GM18526 (cell line): ENCODE results near the gene TENM4.

Experiments used
- POLR2A ChIP-seq: IDR thresholded peaks from 3 replicates; pipeline ENCODE4 v1.6.1; 2011; ENCODE audit not compliant: insufficient read length; ENCODE audit errors: extremely low read depth

TENM4 gene

DNA sequence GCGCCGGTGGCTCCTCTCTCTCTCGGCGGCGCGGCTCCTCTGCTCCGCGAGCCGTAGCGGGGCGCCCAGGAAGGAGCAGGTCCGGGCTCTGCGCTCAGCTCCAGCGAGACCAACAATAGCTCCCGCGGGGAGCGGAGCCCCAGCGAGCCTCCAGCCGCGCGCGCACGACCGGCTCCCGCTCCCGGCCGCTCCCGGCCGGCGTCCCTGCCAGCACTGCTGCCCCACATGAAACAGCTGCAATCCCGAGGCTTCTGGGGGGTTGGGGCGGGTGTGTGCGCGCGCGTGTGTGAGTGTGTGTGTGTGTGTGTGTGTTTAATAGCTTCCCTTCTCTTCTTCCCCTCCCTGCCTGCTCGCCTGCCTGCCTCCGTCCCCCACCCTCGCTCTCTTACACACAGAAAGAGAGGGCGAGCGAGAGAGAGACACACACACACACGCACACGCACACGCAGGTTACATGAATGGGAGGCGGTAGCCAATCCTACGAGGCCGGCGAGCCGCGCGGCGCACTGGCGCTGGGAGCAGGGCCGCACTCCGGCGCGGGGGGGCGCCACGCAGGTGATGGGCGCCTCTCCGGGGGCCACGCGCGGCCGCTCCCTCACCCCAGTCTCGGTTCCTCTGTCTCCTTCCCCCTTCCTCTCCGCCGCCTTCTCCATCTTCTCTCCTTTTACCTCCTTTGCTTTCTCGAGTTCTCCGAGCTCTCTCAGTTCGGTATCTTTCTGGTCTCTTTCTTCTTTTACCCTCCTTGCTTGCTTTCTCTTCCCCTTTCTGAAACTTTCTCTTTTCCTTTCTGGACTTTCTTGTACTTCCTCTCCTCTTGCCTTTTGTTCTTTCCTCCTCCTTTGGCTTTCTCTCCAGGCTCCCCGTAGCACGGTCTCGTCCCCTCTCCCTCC is at the start of gene TENM4:
TSS of gene TENM4 (minus strand) at position 460 of the 890 bp plus-strand sequence. CDS start 371,086 bp downstream, outside the sequence.
- no peak for TF ChIP-seq POLR2A

DNA sequence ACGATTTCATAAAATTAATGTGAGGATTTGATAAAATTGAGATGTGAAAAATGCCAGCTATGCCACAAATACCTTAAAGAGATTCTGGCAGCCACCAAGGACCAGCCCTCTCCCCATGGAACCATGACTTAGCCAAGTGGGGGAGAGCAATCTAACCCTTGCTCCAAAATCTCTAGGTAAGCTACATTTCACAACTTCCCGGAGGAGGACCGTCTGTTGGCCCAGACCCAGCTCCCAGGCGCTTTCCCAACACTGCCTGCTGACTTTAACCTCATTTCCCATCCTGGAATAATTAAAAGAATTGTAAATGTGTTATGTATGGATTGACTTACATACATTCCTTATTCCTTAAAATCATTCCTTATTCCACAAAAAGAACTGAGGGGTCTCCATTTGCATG is 47.5 kb upstream of the TENM4 start:
- TF ChIP-seq POLR2A: no peak

DNA sequence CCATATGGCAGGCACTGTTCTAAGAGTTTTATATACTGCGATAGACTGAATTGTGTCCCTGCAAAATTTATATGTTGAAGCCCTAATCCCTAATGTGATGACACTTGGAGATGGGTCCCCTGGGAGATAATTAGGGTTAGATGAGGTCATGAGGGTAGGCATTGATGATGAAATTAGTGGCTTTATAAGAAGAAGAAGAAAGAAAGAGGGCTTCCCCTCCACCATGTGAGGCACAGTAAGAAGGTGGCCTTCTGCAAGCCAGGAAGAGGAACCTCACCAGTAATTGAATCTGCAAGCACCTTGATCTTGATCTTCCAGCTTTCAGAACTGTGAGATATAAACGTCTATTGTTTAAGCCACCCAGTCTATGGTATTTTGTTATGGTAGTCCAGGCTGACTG is 46.6 kb upstream of the TENM4 start:
- no peak for TF ChIP-seq POLR2A

DNA sequence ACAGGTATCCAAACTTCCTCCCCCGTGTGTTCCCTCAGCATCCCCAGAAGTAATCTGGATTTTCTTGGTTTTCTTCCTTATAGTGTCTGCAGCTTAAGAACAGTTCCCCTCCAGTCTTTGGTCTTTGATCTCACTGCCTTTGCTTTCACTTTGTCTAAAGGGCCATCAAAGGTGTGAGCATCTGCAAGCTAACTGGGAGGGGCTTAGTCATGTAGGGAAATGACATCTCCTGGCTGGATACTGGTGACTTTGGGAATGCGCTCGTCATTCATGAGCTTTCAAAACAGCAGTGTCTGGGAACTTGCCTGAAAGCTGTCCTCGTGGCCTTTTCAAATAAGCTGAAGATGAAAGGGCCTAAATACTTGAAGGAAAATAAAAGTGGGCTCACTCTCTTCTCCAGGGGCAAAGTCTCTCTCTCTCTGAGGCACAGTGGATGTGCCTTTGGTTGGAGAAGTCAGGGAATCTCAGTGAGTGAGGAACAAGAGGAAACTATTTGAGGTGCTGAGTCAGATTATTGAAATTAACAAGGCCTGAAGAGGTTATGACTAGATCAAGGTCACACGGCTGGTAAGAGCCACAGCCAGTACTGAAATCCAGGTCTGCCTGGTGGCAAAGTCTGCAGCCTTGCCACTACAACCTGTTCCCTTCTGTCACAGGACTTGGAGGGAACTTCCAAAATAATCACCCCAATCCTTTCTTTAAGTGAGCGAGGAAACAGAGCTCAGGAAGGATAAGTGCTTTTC is 45.6 kb upstream of the TENM4 start:
- no peak for TF ChIP-seq POLR2A

DNA sequence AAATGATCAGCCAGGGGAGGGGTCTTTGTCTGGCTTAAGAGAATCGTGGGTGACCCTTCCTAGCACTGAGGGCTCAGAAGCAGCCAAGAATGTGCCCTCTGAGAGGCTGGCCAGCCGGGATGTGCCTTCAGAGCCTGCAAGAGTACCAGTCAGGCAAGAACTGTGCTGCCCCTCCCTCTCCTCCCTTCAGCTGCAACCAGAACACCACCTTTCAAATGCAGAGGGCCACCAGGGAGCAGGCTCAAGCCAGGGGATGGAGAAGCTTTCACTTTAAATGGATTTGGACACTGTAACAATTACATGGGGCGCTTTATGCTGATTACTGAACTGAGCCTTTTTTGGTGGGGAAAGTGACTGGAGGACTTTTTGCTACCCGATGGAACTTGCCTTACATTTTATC is 44.9 kb upstream of the TENM4 start:
- no peak for TF ChIP-seq POLR2A

DNA sequence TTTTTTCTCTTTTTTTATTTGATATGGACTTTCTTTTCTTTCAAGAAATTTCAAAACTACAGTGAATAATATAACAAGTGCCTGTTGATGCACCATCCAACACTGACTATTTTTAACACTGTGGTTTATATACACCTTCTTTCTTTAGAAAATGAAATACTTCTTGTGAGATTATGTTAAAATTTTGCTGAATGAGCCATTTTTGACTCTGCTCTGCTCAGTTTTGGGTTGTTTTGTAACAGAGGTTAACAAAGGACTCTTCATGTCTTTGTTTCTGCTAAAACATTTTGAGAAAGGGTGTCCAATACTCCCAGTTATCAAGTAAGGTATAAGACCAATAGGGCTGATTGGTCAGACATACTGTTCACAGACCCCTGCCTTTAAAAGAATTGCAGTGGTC is 44.0 kb upstream of the TENM4 start:
- no peak for TF ChIP-seq POLR2A

DNA sequence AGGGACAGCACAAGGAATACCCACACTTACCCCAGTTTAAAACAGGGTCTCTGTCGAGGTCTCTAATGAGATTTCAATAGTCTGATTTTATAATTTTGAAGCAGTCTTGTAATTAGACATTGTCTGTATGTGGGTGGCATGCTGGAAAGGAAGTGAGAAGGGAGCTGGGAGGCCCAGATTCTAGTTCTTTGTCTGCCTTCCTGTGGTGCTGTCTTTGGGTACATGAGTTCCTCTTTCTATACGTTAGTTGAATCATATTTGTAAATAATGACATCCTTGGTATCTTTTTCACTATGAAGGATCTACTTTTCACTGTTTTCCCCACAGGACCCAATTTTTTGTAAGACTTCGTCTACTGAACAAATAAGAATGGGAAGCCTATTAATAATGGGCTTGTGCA is 42.0 kb upstream of the TENM4 start:
- TF ChIP-seq POLR2A: no peak

DNA sequence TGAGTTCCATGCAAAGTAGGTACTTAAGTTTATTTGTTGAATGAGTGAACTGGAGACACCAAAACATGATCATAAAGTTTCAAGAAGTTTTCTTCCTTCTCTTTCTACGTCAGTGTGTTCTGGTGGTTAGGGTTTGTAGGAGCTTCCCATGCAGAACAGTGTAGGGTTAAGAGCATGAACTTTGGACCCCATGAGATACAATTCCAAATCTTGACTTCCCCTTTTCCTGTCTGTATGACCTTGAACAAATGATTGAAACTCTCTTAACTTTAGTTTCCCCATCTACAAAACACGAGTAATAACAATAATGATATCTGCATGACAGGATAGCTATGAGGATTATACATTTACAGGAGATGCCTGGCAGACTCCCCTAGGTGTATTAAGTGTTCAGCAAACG is 41.0 kb upstream of the TENM4 start:
- TF ChIP-seq POLR2A: no peak

DNA sequence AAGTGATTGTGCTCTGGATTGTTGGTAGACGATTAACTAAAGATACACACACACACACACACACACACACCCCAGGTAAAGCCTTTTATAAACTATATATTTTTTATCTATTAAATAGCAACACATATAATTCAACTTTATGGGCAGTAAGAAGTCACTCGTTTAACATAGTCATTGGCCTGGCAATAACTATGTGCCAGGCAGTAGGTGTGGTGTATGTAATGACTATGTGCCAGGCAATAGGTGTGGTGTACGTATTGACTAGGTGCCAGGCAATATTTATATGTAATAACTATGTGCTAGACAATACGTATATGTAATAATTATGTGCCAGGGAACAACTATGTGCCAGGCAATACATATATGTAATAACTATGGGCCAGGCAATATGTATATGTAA is 40.0 kb upstream of the TENM4 start:
- no peak for TF ChIP-seq POLR2A

DNA sequence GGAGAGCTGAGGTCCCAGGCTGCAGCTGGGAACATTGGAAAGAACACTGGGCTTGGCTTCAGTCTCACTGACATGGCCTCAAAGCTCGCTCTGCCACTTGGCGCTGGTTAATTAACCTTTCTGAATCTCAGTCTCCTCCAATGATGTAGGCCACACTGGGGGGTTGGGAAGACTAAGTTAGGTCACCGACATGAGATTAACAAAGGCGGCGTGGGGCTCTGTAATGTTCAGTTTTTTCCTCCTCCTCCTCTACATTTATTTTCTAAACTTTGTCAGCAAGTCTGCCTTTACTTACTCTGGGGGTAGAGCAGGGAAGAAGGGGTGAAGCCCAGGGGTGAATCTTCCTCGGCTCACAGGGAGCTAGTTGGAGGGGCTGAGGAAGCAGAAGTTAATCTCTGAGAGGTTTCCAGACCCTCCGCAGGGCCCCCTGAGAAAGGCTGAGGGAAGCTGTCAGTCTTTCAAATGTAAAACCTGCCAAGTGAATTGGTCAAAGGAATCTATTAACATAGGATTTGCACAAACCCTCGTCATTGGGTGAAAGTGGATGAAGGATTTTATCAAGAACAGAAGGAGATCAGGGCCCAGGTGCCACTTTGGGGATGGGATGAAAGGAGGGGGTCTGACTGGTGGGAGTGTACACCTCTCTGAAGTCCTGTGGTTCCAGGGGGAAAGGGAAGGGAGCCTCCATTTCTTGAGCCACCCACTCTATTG is 32.1 kb upstream of the TENM4 start:
- no peak for TF ChIP-seq POLR2A

DNA sequence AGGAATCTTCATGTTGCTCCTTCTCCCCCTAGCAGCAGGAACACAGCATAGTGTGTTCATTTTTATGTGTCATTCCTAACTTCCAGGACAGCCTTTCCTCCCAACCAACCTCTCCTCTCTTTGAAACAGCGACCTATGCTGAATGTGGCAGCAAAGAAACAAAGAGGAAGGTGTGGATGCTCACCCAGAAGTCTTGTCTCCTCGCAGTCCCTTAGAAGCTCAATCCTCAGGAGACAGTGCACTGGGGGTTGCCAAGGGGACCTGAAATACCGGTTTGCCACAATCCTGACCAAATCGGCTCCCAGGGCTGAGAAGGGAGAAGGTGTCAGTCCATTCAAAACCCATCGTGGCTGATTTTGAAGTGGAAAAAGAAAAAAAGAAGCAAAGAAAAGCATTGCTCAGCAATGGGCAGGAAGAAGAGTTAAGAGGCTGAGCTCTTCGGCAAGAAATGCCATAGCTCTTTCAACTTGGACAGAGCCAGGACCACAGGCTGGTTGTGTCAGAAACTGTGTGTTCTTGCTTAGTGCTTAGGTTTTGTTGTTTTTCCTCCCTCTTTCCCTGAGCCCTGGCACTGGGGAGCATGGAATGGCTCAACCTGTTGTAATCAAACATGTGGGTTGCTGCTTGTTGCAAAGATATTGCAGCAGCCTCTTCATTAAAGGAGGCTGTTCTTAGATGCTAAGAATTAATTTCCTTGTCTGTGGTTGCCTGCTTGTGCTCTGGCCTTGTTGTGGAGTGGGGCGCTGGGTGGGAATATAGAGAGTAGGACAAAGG is 30.4 kb upstream of the TENM4 start:
- no peak for TF ChIP-seq POLR2A

DNA sequence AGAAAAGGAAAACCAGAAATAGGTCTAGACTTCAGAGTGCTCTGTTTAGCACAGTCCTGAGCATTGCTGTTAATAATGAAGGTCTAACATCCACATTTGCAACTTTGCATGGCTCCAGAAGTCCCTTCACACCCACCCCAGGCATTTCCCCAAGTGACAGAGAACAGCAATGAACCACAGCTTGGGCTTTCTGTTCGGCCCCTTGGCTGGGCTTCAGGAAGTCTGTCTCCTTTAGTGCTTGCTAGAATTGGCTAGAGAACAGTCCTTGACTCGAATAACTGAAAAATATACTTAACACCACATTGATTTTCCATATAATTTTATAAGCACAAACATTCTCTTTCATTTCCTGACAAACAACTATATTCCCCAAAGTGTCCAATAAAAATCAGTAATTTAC is 29.3 kb upstream of the TENM4 start:
- TF ChIP-seq POLR2A: no peak

DNA sequence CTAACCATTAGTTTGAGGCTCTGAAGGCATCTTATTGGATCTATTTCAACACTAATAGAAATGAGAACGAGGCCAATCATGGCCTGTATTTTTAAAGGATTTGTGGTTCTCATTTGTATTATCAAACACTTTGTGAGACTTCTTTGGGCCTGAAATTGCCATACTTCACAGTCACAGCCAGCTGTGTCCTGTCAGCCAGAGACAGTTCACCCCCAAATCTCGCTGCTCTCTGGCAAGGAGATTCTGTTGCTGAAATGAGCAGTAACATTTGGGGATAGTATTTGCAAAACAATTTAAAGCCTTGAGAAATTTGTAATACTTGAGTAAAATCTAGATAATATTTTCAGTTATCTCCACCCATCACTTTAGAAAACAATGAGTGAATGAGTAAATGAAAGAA is 26.9 kb upstream of the TENM4 start:
- no peak for TF ChIP-seq POLR2A

DNA sequence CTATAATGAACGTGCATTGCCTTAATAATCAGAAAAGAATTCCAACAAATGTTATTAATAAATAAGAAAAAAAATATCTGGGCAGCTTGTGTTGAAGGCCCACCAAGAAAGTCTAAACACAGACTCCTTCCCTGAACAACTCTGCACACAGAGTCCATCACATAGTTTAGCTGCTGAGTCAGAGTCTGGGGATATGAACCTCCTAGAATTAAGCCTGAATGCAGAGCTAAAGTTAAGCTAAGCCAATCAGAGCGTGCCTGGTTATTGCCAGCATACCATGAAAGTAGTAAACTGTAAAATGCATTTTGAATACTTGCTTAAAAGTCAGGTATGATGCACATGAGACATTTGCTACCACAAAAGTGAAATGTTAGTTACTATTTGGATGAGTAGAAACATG is 25.6 kb upstream of the TENM4 start:
- no peak for TF ChIP-seq POLR2A

DNA sequence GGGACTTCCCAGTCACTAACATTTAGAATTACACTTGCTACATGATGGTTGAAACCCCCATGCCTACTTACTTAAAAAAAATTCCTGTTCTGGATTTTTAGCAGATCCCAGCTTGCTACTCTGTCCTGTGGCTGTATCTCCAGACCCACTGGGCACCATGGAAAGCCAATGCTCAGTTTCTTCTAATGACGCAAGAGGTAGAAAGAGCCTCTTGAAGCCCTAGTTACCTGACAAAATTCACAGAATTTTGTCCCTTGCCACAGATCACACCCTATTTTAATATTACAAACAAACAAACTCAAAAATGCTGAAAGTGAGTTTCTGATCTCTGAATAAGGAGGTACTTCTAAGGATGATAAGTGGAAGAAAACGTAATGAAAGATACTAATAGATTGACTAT is 24.3 kb upstream of the TENM4 start:
- TF ChIP-seq POLR2A: no peak
